Measurements from ENCODE around the gene MYO15B. TPM values are rescaled to one million over a fixed set of nuclear protein-coding genes. Genes with fewer than 3 reads are reported as not detected.

Gene MYO15B
- total and polyA plus RNA-seq, 2 of the 13 experiments (the other 11 are each of a cell fraction or from before 2014, with no cell fraction given): 2.8 to 8.1 TPM

- Histone ChIP-seq H3K4me3 (replicated peaks in 1 of 3; ENCODE audit: insufficient read depth in 1 of 3, low read depth in 2 of 3, low read length in 3 of 3) (no peak overlapping the region), H4K20me1 (ENCODE audit: insufficient read depth, low read length) (peaks cover 6% of the 10 kb centered on the region; the same call in 1 of the 2 replicates), H3K9me3 (ENCODE audit: low read length) (no peaks in the 10 kb centered on the region), H3K27ac (ENCODE audit: extremely low read length, insufficient read depth, low read length) (no peak overlapping the region), H3K27me3 (ENCODE audit: control insufficient read depth in 1 of 2, insufficient read depth in 2 of 2, low read length in 2 of 2) (peaks cover 0 to 5% of the 10 kb centered on the region in 2 experiments; a peak in 1 of 5 replicates), H3K79me2 (ENCODE audit: insufficient read depth, low read length) (peaks cover 57% of the 10 kb centered on the region), H3K4me2 (ENCODE audit: low read depth, low read length) (no peak overlapping the region), H3K36me3 (replicated peaks in 1 of 2; ENCODE audit: control insufficient read depth in 1 of 2, insufficient read depth in 2 of 2, low read length in 2 of 2) (peaks cover 18 to 64% of the 10 kb centered on the region in 2 experiments), H3K9ac (ENCODE audit: insufficient read depth, low read depth, low read length) (no peak overlapping the region), H3K4me1 (ENCODE audit: insufficient read depth, low read length) (peaks cover 25% of the 10 kb centered on the region), H2AFZ (ENCODE audit: low read length) (no peak overlapping the region)
- 98% methylated on average over 5 of the region's 5 CpGs for WGBS (ENCODE audit: low lambda C conversion rate)
- in situ Hi-C loops (cut with HindIII; ENCODE audit: extremely low pct_ligation_motif_present, low pct_unique_long_range_greater_than_20kb) (no loop called here), intact Hi-C loops (cut with micrococcal nuclease; ENCODE audit: unreplicated experiment) (no loop called here)
- DNase-seq (ENCODE audit: low spot score) (no peak), ATAC-seq (no peak), FAIRE-seq (no peak)
- no TSS peak for BruUV-seq (replicated peaks)
- POLR2A ChIA-PET: interaction anchor here (1.1 kb wide), 1 partner anchor 93 kb away, joined by 3 read pairs; the partner anchor contains the start of gene GALK1
- CTCF ChIA-PET (ENCODE audit: low intra/inter-chr PET ratio, low total read pairs): no interaction called here
- TF ChIP-seq FLYWCH1 (CRISPR knock-in tag; IDR thresholded peaks at IDR 0.05): no peak
- TF ChIP-seq NFIC (IDR thresholded peaks at IDR 0.05; ENCODE audit: low read length): no peak
- no peak for TF ChIP-seq SP4 (CRISPR knock-in tag; IDR thresholded peaks at IDR 0.05)
- TF ChIP-seq ZNF407 (CRISPR knock-in tag; IDR thresholded peaks at IDR 0.05; ENCODE audit: not compliant biosample characterization): no peak
- no peak for TF ChIP-seq ZNF207 (IDR thresholded peaks at IDR 0.05; ENCODE audit: borderline replicate concordance)
- TF ChIP-seq AFF4 (CRISPR knock-in tag; IDR thresholded peaks at IDR 0.05): no peak
- TF ChIP-seq ZMYM3 (CRISPR knock-in tag; IDR thresholded peaks at IDR 0.05): no peak
- TF ChIP-seq CHD4 (IDR thresholded peaks at IDR 0.05; ENCODE audit: borderline replicate concordance, low read length): no peak
- no peak for TF ChIP-seq ZNF598 (CRISPR knock-in tag; IDR thresholded peaks at IDR 0.05; ENCODE audit: borderline replicate concordance)
- TF ChIP-seq SRF (IDR thresholded peaks at IDR 0.05; ENCODE audit: low read depth, low read length): no peak
- TF ChIP-seq CEBPG (CRISPR knock-in tag; IDR thresholded peaks at IDR 0.05): no peak
- TF ChIP-seq ZNF18 (CRISPR knock-in tag; IDR thresholded peaks at IDR 0.05; ENCODE audit: insufficient replicate concordance): no peak
These were observed 84.4 kb downstream of the MYO15B start for GRCh38 chr17:75672011-75672410.

All from HepG2 (cell line).